GM13976 (cell line): ENCODE data around the gene PLCB2.

ENCODE experiments used
- DNase-seq: peaks from one replicate; pipeline ENCODE4 v3.0.0; 2012; ENCODE audit warnings: low spot score
- CTCF ChIP-seq: IDR thresholded peaks from 2 replicates; pipeline ENCODE4 v1.5.1; 2012; ENCODE audit warnings: borderline replicate concordance, mild to moderate bottlenecking; ENCODE audit not compliant: insufficient read depth; ENCODE audit errors: extremely low read depth, missing control alignments, control extremely low read depth
- in situ Hi-C: fragments of 300-500 bp; cut with MboI; formaldehyde crosslinking; loops from one replicate; pipeline ENCODE4 v1.12.0; 2022; ENCODE audit warnings: low sequenced_read_pairs, mixed read lengths, inconsistent platforms; ENCODE audit not compliant: unreplicated experiment

PLCB2 gene

GRCh38 chr15:40254452-40254851 is 53.3 kb downstream of the PLCB2 start:
- no peak for DNase-seq
- no peak for TF ChIP-seq CTCF
- in situ Hi-C loops = loop anchor here (25.0 kb wide), 1 partner anchor 467 kb away; the partner anchor contains the start of gene FSIP1

GRCh38 chr15:40253167-40253790 is 54.5 kb downstream of the PLCB2 start:
- DNase-seq = peak; percentile 62
- in situ Hi-C loops = loop anchor here (25.0 kb wide), 1 partner anchor 466 kb away; the partner anchor contains the start of gene FSIP1
- TF ChIP-seq CTCF = no peak

GRCh38 chr15:40252438-40253166 is 55.1 kb downstream of the PLCB2 start:
- peak; percentile 68 for DNase-seq
- in situ Hi-C loops = loop anchor here (25.0 kb wide), 1 partner anchor 465 kb away; the partner anchor contains the start of gene FSIP1
- no peak for TF ChIP-seq CTCF

- no peak for TF ChIP-seq CTCF
- no peak for DNase-seq
- in situ Hi-C loops = loop anchor here (25.0 kb wide), 1 partner anchor 465 kb away; the partner anchor contains the start of gene FSIP1
These were observed 55.6 kb downstream of the PLCB2 start for GRCh38 chr15:40252141-40252437.

GRCh38 chr15:40251486-40252140 is 56.1 kb downstream of the PLCB2 start:
- in situ Hi-C loops = loop anchor here (25.0 kb wide), 1 partner anchor 464 kb away; the partner anchor contains the start of gene FSIP1
- no peak for TF ChIP-seq CTCF

GRCh38 chr15:40250771-40251483 is 56.8 kb downstream of the PLCB2 start:
- DNase-seq = no peak
- no peak for TF ChIP-seq CTCF
- in situ Hi-C loops = loop anchor here (25.0 kb wide), 1 partner anchor 464 kb away; the partner anchor contains the start of gene FSIP1

More at GRCh38 chr15:40251486-40252140, 56.1 kb downstream of the PLCB2 start:
- no peak for DNase-seq
